ENCODE data around the gene ASMTL.

The ASMTL gene

DNA sequence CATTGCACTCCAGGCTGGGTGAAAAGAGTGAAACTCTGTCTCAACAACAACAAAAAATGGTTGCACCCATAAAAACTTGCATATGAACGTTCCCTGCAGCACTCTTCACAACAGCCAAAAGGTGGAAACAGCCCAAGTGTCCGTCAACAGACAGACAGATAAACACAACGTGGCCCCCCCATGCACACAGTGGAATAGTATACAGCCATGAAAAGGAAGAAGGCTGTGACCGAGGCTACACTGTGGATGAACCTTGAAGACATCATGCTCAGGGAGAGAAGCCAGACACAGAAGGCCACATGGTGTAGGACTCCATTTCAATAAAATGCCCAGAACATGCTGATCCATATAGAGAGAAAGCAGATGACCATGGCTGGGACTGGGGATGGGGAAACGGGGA lies 33.5 kb upstream of the ASMTL start:
- ATAC-seq = no peak
- TF ChIP-seq TCF4 (CRISPR knock-in tag; IDR thresholded peaks at IDR 0.05; ENCODE audit: borderline replicate concordance) = no peak
- TF ChIP-seq, protein P1, sequence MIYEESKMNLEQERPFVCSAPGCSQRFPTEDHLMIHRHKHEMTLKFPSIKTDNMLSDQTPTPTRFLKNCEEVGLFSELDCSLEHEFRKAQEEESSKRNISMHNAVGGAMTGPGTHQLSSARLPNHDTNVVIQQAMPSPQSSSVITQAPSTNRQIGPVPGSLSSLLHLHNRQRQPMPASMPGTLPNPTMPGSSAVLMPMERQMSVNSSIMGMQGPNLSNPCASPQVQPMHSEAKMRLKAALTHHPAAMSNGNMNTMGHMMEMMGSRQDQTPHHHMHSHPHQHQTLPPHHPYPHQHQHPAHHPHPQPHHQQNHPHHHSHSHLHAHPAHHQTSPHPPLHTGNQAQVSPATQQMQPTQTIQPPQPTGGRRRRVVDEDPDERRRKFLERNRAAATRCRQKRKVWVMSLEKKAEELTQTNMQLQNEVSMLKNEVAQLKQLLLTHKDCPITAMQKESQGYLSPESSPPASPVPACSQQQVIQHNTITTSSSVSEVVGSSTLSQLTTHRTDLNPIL (CRISPR knock-in tag; IDR thresholded peaks at IDR 0.05; ENCODE audit: low read depth) = no peak
- no peak for TF ChIP-seq ISL1 (CRISPR knock-in tag; IDR thresholded peaks at IDR 0.05)
- TF ChIP-seq, protein P2, sequence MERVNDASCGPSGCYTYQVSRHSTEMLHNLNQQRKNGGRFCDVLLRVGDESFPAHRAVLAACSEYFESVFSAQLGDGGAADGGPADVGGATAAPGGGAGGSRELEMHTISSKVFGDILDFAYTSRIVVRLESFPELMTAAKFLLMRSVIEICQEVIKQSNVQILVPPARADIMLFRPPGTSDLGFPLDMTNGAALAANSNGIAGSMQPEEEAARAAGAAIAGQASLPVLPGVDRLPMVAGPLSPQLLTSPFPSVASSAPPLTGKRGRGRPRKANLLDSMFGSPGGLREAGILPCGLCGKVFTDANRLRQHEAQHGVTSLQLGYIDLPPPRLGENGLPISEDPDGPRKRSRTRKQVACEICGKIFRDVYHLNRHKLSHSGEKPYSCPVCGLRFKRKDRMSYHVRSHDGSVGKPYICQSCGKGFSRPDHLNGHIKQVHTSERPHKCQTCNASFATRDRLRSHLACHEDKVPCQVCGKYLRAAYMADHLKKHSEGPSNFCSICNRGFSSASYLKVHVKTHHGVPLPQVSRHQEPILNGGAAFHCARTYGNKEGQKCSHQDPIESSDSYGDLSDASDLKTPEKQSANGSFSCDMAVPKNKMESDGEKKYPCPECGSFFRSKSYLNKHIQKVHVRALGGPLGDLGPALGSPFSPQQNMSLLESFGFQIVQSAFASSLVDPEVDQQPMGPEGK (CRISPR knock-in tag; IDR thresholded peaks at IDR 0.05; ENCODE audit: borderline replicate concordance) = no peak
- TF ChIP-seq ZNF70 (CRISPR knock-in tag; IDR thresholded peaks at IDR 0.05) = no peak
- TF ChIP-seq TOX (CRISPR knock-in tag; IDR thresholded peaks at IDR 0.05; ENCODE audit: borderline replicate concordance) = no peak
- no peak for TF ChIP-seq SNAI2 (CRISPR knock-in tag; IDR thresholded peaks at IDR 0.05)
- TF ChIP-seq PPARA (CRISPR knock-in tag; IDR thresholded peaks at IDR 0.05; ENCODE audit: borderline replicate concordance) = no peak
- no peak for TF ChIP-seq ZNF8 (CRISPR knock-in tag; IDR thresholded peaks at IDR 0.05)
- no peak for TF ChIP-seq ZFP3 (CRISPR knock-in tag; IDR thresholded peaks at IDR 0.05)
- TF ChIP-seq BACH2 (CRISPR knock-in tag; IDR thresholded peaks at IDR 0.05; ENCODE audit: borderline replicate concordance) = no peak
- TF ChIP-seq, protein P3, sequence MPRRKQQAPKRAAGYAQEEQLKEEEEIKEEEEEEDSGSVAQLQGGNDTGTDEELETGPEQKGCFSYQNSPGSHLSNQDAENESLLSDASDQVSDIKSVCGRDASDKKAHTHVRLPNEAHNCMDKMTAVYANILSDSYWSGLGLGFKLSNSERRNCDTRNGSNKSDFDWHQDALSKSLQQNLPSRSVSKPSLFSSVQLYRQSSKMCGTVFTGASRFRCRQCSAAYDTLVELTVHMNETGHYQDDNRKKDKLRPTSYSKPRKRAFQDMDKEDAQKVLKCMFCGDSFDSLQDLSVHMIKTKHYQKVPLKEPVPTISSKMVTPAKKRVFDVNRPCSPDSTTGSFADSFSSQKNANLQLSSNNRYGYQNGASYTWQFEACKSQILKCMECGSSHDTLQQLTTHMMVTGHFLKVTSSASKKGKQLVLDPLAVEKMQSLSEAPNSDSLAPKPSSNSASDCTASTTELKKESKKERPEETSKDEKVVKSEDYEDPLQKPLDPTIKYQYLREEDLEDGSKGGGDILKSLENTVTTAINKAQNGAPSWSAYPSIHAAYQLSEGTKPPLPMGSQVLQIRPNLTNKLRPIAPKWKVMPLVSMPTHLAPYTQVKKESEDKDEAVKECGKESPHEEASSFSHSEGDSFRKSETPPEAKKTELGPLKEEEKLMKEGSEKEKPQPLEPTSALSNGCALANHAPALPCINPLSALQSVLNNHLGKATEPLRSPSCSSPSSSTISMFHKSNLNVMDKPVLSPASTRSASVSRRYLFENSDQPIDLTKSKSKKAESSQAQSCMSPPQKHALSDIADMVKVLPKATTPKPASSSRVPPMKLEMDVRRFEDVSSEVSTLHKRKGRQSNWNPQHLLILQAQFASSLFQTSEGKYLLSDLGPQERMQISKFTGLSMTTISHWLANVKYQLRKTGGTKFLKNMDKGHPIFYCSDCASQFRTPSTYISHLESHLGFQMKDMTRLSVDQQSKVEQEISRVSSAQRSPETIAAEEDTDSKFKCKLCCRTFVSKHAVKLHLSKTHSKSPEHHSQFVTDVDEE (CRISPR knock-in tag; IDR thresholded peaks at IDR 0.05) = no peak
- no peak for TF ChIP-seq ZFP30 (CRISPR knock-in tag; IDR thresholded peaks at IDR 0.05)
- TF ChIP-seq ESRRG (CRISPR knock-in tag; IDR thresholded peaks at IDR 0.05) = no peak
- TF ChIP-seq, protein P4, sequence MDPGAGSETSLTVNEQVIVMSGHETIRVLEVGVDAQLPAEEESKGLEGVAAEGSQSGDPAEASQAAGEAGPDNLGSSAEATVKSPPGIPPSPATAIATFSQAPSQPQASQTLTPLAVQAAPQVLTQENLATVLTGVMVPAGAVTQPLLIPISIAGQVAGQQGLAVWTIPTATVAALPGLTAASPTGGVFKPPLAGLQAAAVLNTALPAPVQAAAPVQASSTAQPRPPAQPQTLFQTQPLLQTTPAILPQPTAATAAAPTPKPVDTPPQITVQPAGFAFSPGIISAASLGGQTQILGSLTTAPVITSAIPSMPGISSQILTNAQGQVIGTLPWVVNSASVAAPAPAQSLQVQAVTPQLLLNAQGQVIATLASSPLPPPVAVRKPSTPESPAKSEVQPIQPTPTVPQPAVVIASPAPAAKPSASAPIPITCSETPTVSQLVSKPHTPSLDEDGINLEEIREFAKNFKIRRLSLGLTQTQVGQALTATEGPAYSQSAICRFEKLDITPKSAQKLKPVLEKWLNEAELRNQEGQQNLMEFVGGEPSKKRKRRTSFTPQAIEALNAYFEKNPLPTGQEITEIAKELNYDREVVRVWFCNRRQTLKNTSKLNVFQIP (CRISPR knock-in tag; IDR thresholded peaks at IDR 0.05; ENCODE audit: borderline replicate concordance, low read depth) = no peak
- TF ChIP-seq CSDC2 (CRISPR knock-in tag; IDR thresholded peaks at IDR 0.05) = no peak

DNA sequence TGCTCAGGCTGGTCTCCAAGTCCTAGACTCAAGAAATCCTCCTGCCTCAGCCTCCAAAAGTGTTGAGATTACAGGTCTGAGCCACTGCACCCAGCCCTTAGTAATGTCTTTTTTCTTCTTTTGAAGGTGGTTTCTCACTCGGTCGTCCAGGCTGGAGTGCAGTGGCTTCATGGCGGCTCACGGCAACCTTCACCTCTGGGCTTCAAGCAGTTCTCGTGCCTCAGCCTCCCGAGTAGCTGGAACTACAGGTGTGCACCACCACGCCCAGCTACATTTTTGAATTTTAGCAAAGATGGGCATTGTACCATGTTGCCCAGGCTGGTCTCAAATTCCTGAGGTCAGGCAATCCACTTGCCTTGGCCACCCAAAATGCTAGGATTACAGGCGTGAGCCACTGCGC lies 32.3 kb upstream of the ASMTL start:
- TF ChIP-seq ZNF70 (CRISPR knock-in tag; IDR thresholded peaks at IDR 0.05) (no peak), BACH2 (CRISPR knock-in tag; IDR thresholded peaks at IDR 0.05; ENCODE audit: borderline replicate concordance) (no peak), TCF4 (CRISPR knock-in tag; IDR thresholded peaks at IDR 0.05; ENCODE audit: borderline replicate concordance) (no peak), PPARA (CRISPR knock-in tag; IDR thresholded peaks at IDR 0.05; ENCODE audit: borderline replicate concordance) (no peak), ZNF8 (CRISPR knock-in tag; IDR thresholded peaks at IDR 0.05) (no peak), ZC3H10 (CRISPR knock-in tag; IDR thresholded peaks at IDR 0.05) (no peak), CSDC2 (CRISPR knock-in tag; IDR thresholded peaks at IDR 0.05) (no peak), ZNF565 (CRISPR knock-in tag; conservative IDR thresholded peaks at IDR 0.05; ENCODE audit: low read depth) (no peak), TOX (CRISPR knock-in tag; IDR thresholded peaks at IDR 0.05; ENCODE audit: borderline replicate concordance) (no peak), ZFP30 (CRISPR knock-in tag; IDR thresholded peaks at IDR 0.05) (no peak), ZFP3 (CRISPR knock-in tag; IDR thresholded peaks at IDR 0.05) (no peak)
- TF ChIP-seq, protein P1 (CRISPR knock-in tag; IDR thresholded peaks at IDR 0.05; ENCODE audit: low read depth) = no peak
- TF ChIP-seq, protein P3 (CRISPR knock-in tag; IDR thresholded peaks at IDR 0.05) = no peak
- ATAC-seq = no peak
